MM.1S (cell line): Measurements from ENCODE around the gene ANKRD31.
A peak's percentile ranks its signal among the peaks of the same experiment; 100 is the strongest.

ENCODE experiments used
- DNase-seq: peaks from one replicate; pipeline ENCODE4 v3.0.0-alpha.2; 2015
- H2AFZ ChIP-seq: fragments of 300-600 bp; sonication (generic); 2 replicates; pipeline ENCODE4 v1.6.0; 2016; ENCODE audit warnings: antibody characterized with exemption, low read length
- H3F3A ChIP-seq: fragments of 300-600 bp; sonication (generic); 2 replicates; pipeline ENCODE4 v1.6.1; 2016; ENCODE audit warnings: mild to moderate bottlenecking, antibody characterized with exemption, low read length, moderate library complexity, mixed read lengths; ENCODE audit not compliant: insufficient read depth
- H3K27ac ChIP-seq: fragments of 300-600 bp; sonication (generic); 2 replicates; pipeline ENCODE4 v1.5.1; 2016; ENCODE audit warnings: mild to moderate bottlenecking, low read length
- H3K27me3 ChIP-seq: fragments of 300-600 bp; sonication (generic); replicated peaks from 2 replicates; pipeline ENCODE4 v1.6.0; 2016; ENCODE audit warnings: low read length; ENCODE audit not compliant: insufficient read depth
- H3K36me3 ChIP-seq: fragments of 300-600 bp; sonication (generic); replicated peaks from 2 replicates; pipeline ENCODE4 v1.6.1; 2016; ENCODE audit warnings: mild to moderate bottlenecking, low read length, mixed read lengths; ENCODE audit not compliant: insufficient read depth
- H3K4me1 ChIP-seq: fragments of 300-600 bp; sonication (generic); 2 replicates; pipeline ENCODE4 v1.6.1; 2016; ENCODE audit warnings: low read length, mixed read lengths
- H3K4me2 ChIP-seq: fragments of 300-600 bp; sonication (generic); 2 replicates; pipeline ENCODE4 v1.6.0; 2016; ENCODE audit warnings: low read depth, low read length
- H3K4me3 ChIP-seq: fragments of 300-600 bp; sonication (generic); 2 replicates; pipeline ENCODE4 v1.5.1; 2016; ENCODE audit warnings: low read length, mixed read lengths
- H3K79me2 ChIP-seq: fragments of 300-600 bp; sonication (generic); 2 replicates; pipeline ENCODE4 v1.6.1; 2016; ENCODE audit warnings: mixed run types, low read length, mixed read lengths
- H3K9ac ChIP-seq: fragments of 300-600 bp; sonication (generic); 2 replicates; pipeline ENCODE4 v1.6.1; 2016; ENCODE audit warnings: low read length, mixed read lengths
- H3K9me2 ChIP-seq: fragments of 300-600 bp; sonication (generic); replicated peaks from 2 replicates; pipeline ENCODE4 v1.6.1; 2016; ENCODE audit warnings: mild to moderate bottlenecking, low read length, mixed read lengths; ENCODE audit not compliant: insufficient read depth
- H3K9me3 ChIP-seq: fragments of 300-600 bp; sonication (generic); replicated peaks from 2 replicates; pipeline ENCODE4 v1.6.1; 2016; ENCODE audit warnings: mild to moderate bottlenecking, low read length, mixed read lengths; ENCODE audit not compliant: insufficient read depth
- H4K20me1 ChIP-seq: fragments of 300-600 bp; sonication (generic); 2 replicates; pipeline ENCODE4 v1.6.1; 2016; ENCODE audit warnings: mild to moderate bottlenecking, low read length, moderate library complexity, mixed read lengths; ENCODE audit not compliant: insufficient read depth
- EZH2 ChIP-seq: fragments of 300-600 bp; sonication (generic); optimal IDR thresholded peaks from 2 replicates; pipeline ENCODE3; 2017; ENCODE audit warnings: low read depth, mild to moderate bottlenecking, antibody characterized with exemption, low read length, mixed read lengths
- EZH2phosphoT487 ChIP-seq: fragments of 300-600 bp; sonication (generic); IDR thresholded peaks from 2 replicates; pipeline ENCODE4 v1.6.1; 2018; ENCODE audit warnings: antibody characterized with exemption, low read length
- TF ChIP-seq, protein P1 (sequence below): fragments of 300-600 bp; sonication (generic); IDR thresholded peaks from 2 replicates; pipeline ENCODE4 v1.5.1; 2016; ENCODE audit warnings: antibody characterized with exemption, low read length, mixed read lengths

Gene ANKRD31

DNA sequence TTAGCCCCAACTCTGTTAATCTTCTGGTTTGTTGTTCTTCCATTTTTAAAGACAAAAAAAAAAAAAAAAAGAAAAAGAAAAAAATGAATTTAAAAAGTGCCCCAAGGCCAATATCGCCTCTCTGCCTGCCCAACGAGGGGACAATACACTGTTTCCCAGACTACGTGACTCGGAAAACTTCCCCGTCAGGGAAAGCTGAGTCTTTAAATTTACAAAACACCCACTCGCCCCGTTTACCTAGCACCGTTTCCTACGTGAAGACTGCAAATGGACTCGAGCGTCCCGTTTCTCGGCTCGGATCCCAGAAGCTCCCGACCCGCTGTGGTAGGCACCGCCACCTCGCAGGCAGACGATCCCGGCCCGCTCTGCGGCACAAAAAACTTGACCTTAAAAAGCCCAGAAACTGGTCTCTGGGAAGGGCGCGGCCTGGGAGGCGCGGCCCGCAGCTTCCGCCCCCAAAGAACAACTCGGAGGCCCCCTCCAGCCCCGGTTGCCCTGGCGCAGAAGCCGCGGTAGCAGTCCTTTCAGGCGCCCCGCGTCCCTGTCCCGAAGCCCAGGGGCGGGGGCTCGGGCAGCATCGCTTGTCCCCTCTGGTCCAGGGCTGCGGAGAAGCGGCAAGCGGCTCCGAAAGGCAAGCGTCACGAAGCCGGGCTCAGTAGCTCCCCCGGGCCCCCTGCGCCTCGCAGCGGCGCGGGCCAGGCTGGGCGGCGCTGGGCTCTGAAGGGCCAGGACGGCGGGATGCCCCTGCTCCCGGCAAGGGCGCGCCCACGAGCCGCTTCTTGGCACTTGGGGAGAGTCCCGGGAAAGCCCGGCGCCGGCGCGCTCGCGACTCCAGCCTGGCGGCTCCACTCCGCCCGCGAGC is 184.3 kb downstream of the ANKRD31 start, which contains the start of gene GCNT4:
Gene GCNT4 (minus strand): TSS at position 367 of the 862 bp plus-strand sequence. CDS start 22,521 bp downstream, outside the sequence.
- H3K79me2 ChIP-seq, result no peaks in the 10 kb centered on the region
- H3K36me3 ChIP-seq, result no peaks in the 10 kb centered on the region
- no peak for DNase-seq
- no peaks in the 10 kb centered on the region for H3K9me2 ChIP-seq
- TF ChIP-seq, protein P1, sequence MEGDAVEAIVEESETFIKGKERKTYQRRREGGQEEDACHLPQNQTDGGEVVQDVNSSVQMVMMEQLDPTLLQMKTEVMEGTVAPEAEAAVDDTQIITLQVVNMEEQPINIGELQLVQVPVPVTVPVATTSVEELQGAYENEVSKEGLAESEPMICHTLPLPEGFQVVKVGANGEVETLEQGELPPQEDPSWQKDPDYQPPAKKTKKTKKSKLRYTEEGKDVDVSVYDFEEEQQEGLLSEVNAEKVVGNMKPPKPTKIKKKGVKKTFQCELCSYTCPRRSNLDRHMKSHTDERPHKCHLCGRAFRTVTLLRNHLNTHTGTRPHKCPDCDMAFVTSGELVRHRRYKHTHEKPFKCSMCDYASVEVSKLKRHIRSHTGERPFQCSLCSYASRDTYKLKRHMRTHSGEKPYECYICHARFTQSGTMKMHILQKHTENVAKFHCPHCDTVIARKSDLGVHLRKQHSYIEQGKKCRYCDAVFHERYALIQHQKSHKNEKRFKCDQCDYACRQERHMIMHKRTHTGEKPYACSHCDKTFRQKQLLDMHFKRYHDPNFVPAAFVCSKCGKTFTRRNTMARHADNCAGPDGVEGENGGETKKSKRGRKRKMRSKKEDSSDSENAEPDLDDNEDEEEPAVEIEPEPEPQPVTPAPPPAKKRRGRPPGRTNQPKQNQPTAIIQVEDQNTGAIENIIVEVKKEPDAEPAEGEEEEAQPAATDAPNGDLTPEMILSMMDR, result no peak
- TF ChIP-seq EZH2phosphoT487 (no peak), EZH2 (no peak)
- H2AFZ ChIP-seq, result peak within 1 kb of the TSS; percentile 82
- no peaks in the 10 kb centered on the region for H3K9me3 ChIP-seq
- no peaks in the 10 kb centered on the region for H3K27me3 ChIP-seq
- no peaks in the 10 kb centered on the region for H4K20me1 ChIP-seq
- H3K4me3 ChIP-seq, result peak within 1 kb of the TSS; percentile 72
- peak within 1 kb of the TSS; percentile 3; the same call in 1 of the 2 replicates for H3K9ac ChIP-seq
- peaks cover 15% of the 10 kb centered on the region for H3F3A ChIP-seq
- H3K4me2 ChIP-seq, result peak within 1 kb of the TSS; percentile 77
- no peak within 1 kb of the TSS for H3K27ac ChIP-seq
- H3K4me1 ChIP-seq, result peaks cover 17% of the 10 kb centered on the region

DNA sequence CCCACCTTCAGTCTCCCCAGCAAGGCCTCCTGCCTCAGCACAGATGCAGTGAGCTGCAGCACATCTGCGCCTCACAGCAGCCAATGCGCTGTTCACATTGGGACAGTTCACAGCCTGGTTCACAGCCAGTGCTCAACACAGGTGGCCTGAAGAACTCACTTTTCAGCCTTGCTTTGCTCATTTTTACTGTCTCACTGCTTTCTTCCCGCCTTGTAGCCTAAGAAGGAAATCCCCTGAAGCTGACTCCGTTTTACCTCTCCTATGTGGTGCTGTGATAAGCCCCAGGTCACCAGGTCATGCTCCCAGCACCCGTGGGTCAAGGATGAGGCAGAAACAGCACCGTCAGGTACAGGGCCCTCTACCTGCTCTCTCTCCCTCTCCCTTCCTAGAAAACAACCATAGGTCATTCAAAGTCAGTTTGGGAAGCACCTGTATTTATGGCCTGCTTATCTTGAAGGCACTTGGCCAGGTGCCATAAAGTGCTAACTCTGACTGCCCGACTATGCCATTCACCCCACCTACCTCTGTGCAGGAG is 185.4 kb downstream of the ANKRD31 start:
- H3K79me2 ChIP-seq, result no peaks in the 10 kb centered on the region
- peaks cover 15% of the 10 kb centered on the region for H3F3A ChIP-seq
- TF ChIP-seq, protein P1, result no peak
- TF ChIP-seq EZH2phosphoT487, result no peak
- TF ChIP-seq EZH2, result no peak
- no peaks in the 10 kb centered on the region for H3K9me2 ChIP-seq
- H3K4me3 ChIP-seq, result no peak overlapping the region
- no peak overlapping the region for H3K27ac ChIP-seq
- H3K36me3 ChIP-seq, result no peaks in the 10 kb centered on the region
- H3K9me3 ChIP-seq, result no peaks in the 10 kb centered on the region
- no peak overlapping the region for H3K9ac ChIP-seq
- H3K4me1 ChIP-seq, result peaks cover 17% of the 10 kb centered on the region
- no peak for DNase-seq
- no peaks in the 10 kb centered on the region for H3K27me3 ChIP-seq
- H2AFZ ChIP-seq, result no peak overlapping the region
- no peak overlapping the region for H3K4me2 ChIP-seq
- no peaks in the 10 kb centered on the region for H4K20me1 ChIP-seq

DNA sequence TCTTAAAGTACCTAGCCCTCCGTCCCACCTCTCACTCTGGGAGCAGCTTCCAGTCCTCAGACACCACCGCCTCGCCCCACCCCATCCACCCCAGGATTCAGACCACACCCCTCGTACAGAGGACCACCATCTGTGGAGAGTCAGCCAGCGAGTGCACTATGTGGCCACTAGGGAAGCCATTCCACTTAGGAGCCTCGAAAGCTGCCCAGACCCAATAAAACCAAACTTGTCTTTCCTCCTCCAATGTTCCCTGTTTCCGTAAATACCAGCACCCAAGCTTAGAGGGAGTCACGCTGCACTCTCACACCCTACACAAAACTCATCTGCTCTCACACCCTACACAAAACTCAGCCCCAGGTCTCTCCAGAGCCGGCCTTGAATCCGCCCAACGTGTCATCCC is 186.3 kb downstream of the ANKRD31 start:
- Histone ChIP-seq H3K9ac (no peak overlapping the region), H4K20me1 (no peaks in the 10 kb centered on the region), H3K4me2 (no peak overlapping the region), H3K79me2 (no peaks in the 10 kb centered on the region), H3K4me3 (no peak overlapping the region), H3F3A (peaks cover 15% of the 10 kb centered on the region), H3K27me3 (no peaks in the 10 kb centered on the region), H2AFZ (no peak overlapping the region), H3K36me3 (no peaks in the 10 kb centered on the region), H3K4me1 (peaks cover 17% of the 10 kb centered on the region), H3K9me2 (no peaks in the 10 kb centered on the region), H3K27ac (no peak overlapping the region), H3K9me3 (no peaks in the 10 kb centered on the region)
- no peak for TF ChIP-seq EZH2
- TF ChIP-seq, protein P1, result no peak
- no peak for TF ChIP-seq EZH2phosphoT487
- DNase-seq, result no peak
